Measurements from ENCODE around the gene ATP8B2.
"Not testable (repeated sequence)": the region's sequence is repeated elsewhere in the genome, so short reads cannot be mapped to it uniquely, and the experiment has no call there.

The ATP8B2 gene

DNA sequence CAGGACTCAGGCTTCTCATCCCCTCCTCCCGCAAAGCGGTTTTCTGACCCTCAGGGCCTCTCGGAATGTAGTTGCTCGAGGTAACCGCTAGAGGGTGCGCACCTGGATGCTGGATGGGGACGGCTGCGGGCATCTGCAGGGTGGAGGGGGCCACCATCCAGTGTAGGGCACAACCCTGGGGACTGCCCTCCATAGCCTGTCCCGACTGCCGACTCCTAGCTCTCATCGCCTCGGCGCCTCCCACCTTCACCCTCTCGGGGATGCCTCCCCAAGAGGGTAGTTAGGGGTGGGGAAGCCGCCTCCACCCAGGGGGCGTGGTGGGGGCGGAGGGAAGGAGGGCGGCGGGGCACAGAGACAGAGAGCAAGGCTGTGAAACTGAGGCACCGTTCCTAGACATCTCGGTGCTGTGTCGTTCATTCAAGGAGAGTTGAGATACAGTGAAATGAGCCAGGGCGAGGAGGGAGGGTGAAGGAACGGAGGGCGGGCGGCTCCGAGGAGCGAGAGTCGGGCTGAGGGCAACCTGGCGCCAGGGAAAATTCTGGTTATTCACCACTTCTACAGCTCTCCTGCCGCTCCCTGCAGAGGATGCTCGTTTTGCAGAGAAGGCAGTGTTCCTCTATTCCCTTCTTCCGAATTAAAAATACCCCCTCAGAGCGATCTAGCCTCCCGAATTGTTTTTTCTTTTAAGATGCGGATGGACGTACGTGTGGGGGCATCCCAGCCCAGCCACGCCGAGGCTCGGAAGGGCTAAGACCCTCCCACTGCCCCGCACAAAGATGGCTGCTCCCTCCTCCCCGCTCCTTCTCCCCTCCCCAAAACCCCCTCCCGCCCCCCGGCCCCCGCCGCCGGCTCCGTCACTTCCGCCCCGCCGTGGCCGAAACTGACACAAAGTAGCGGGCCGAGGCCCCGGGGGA lies at the start of gene ATP8B2:
ATP8B2 (plus strand) TSS at position 857 of the 914 bp plus-strand sequence. CDS start 2,617 bp downstream, outside the sequence.
- peak; percentile 90 for DNase-seq (ENCODE audit: low spot score)

- DNase-seq (ENCODE audit: low spot score) = peak; percentile 16
These were observed 48.5 kb upstream of the ATP8B2 start for GRCh38 chr1:154276797-154277196.

- DNase-seq (ENCODE audit: low spot score) = not testable (repeated sequence)
These were observed 37.7 kb upstream of the ATP8B2 start for GRCh38 chr1:154287591-154287990.

GRCh38 chr1:154288661-154289060 lies 36.7 kb upstream of the ATP8B2 start:
- DNase-seq (ENCODE audit: low spot score) = no peak

DNA sequence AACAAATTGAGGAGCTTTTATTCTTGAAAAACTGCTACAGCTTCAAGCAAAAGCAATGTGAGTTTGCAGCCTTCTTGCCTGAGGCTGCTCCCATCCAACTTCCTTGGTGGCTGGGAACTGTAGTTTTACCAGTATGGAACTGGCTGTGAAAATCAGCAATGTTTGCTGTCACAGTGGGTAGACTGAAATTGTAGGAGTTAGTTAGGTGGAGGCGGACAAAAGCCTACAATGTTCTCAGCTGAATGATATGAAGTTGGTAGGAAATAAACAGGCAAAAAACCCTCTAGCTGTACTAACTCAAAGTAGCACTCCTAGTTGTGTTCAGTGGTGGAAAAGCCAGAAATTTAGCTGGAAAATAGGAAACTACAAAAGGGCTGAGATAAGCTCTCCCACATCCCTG lies 34.4 kb upstream of the ATP8B2 start:
- DNase-seq (ENCODE audit: low spot score) = no peak

DNA sequence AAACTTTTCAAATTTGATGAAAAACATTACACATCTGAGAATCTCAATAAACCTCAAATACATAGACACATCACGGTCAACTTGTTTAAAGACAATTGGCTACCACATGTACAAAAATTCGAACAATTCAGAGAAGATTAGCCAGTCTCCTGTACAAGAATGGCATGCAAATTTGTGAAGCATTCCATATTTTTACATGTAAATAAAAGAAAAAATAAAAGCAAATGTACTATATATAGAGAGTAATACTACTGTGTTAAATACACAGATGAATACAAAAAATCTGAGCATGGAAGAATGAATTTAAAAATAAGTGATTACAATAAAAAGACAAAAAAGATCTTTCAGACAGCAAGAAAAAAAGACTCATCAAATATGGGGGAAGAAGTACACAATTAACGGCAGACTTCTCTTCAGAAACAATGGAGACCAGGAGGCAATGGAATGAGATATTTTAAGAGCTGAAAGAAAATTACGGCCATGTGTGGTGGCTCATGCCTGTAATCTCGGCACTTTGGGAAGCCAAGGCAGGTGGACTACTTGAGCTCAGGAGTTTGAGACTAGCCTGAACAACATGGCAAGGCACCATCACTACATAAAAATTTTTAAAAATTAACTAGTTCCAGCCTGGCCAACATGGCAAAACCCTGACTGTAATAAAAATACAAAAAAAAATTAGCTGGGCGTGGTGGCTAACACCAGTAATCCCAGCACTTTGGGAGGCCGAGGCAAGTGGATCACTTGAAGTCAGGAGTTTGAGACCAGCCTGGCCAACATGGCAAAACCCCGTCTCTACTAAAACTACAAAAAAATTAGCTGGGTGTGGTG lies 29.7 kb upstream of the ATP8B2 start:
- no peak for DNase-seq (ENCODE audit: low spot score)

- no peak for DNase-seq (ENCODE audit: low spot score)
These were observed 23.7 kb upstream of the ATP8B2 start for GRCh38 chr1:154301582-154301981.

DNA sequence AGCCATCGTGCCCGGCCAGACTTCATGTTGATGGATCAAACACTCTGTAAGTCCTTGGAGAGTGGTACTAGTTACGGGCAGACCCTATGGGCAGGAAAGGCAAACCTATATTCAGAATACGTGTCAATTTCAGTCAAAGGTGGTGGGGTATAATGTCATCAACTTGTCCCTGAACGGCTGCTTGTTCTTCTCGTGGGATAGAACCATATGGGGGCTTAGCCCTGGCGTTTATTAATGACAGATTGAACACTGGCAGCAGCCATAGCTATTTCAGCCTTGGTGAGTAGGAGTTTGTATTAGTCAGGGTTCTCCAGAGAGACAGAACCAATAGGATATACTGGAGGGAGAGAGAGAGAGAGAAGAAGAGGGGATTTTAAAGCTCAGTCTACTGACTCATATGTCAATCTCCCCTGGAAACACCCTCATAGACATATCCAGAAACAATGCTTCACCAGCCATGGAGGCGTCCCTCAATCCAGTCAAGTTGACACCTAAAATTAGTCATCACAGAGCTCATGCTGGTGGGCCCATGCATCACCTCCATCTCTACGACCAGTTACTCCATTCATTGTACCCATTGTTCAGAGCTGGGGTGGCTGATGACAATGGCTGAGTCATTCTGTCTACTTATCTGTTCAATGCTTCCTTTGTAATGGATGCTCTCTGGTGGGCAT lies 20.5 kb upstream of the ATP8B2 start:
- DNase-seq (ENCODE audit: low spot score) = peak; percentile 62

- no peak for DNase-seq (ENCODE audit: low spot score)
These were observed 19.2 kb upstream of the ATP8B2 start for GRCh38 chr1:154306151-154306550.

GRCh38 chr1:154307670-154308270 lies 17.6 kb upstream of the ATP8B2 start:
- peak; percentile 39 for DNase-seq (ENCODE audit: low spot score)

DNA sequence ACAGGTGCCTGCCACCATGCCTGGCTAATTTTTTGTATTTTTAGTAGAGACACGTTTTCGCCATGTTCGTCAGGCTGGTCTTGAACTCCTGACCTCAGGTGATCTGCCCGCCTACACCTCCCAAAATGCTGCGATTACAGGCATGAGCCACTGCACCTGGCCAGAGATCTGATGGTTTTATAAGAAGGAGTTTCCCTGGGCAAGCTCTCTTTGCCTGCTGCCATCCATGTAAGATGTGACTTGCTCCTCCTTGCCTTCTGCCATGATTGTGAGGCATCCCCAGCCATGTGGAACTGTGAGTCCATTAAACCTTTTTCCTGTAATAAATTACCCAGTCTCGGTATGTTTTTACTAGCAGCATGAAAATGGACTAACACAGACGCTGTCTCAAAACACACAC lies 16.2 kb upstream of the ATP8B2 start:
- DNase-seq (ENCODE audit: low spot score) = not testable (repeated sequence)

- not testable (repeated sequence) for DNase-seq (ENCODE audit: low spot score)
These were observed 12.9 kb upstream of the ATP8B2 start for GRCh38 chr1:154312229-154313065.

GRCh38 chr1:154313066-154313356 lies 12.3 kb upstream of the ATP8B2 start:
- DNase-seq (ENCODE audit: low spot score) = no peak

DNA sequence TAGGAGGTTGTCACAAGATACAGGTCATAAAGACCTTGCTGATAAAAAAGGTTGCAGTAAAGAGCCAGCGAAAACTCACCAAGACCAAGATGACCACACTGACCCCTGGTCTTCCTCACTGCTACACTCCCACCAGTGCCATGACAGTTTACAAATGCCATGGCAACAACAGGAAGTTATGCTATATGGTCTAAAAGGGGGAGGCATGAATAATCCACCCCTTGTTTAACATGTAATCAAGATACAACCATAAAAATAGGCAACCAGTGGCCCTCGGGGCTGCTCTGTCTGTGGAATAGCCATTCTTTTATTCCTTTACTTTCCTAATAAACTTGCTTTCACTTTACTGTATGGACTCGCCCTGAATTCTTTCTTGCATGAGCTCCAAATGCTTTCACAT lies 11.1 kb upstream of the ATP8B2 start:
- not testable (repeated sequence) for DNase-seq (ENCODE audit: low spot score)

DNA sequence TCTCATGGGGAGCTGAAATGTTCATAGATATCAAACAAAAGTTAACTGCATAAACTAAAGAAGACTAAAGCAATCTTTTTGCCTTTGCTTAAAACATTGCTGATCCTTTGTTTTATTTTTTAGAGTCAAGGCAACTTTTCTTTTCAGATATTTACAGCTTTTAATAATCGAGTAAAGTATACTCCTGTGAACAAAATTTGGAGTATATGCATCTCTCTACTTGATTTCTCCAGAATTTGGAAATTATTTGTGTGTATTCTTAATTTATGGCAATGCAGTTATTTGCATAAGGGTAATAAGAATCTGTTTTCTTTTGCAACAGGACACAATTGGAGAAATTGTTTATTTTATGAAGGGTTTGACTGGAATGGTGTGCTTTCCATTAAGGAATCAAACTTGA lies 8.6 kb upstream of the ATP8B2 start:
- no peak for DNase-seq (ENCODE audit: low spot score)

DNA sequence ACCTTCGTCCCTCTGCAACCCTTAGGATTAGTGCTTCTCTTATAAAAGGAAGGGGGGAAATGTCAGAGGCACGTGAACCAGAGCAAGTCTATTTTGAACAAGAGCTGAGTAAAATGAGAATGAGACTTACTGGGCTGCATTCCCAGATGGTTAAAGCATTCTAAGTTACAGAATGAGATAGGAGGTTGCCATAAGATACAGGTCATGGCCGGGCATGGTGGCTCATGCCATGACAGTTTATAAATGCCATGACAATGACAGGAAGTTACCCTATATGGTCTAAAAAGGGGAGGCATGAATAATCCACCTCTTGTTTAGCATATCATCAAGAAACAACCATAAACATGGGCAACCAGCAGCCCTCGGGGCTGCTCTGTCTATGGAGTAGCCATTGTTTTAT lies 6.9 kb upstream of the ATP8B2 start:
- DNase-seq (ENCODE audit: low spot score) = no peak

DNA sequence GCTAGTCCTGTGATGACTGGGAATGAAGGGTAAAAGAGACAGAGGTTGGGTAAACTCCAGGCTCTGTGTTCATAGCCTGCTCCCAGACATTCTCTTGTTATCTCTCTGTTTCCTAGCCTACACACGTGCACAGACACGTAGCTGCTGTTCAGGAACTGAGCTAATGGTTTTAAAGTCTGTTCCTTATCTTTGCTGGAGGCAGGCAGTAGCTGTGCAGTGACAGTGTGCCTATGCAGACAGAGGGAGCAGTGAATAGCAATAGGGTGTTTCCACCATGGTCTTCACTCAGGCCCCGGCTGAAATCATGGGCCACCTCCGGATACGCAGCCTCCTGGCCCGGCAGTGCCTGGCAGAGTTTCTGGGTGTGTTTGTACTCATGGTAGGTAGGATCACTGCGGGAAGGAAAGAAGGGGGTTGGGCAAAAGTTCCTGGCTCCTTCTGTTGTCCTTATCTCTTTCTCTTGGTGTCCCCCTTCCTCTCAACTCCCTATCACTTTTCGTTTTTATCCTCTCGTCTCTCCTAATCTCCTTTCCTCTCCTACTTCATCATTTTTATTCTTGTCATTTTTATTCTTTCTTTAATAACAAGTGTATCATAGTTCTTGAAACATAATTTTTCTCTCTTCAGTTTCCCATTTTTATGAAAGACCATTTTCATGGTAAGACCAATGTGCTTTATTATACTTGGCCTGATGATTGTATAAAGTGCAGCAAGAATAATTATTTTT lies 4.3 kb upstream of the ATP8B2 start, which contains the start of gene AQP10:
AQP10 (plus strand) TSS at position 212 of the 727 bp plus-strand sequence; CDS start at position 275, 63 bp downstream.
- no peak for DNase-seq (ENCODE audit: low spot score)

DNA sequence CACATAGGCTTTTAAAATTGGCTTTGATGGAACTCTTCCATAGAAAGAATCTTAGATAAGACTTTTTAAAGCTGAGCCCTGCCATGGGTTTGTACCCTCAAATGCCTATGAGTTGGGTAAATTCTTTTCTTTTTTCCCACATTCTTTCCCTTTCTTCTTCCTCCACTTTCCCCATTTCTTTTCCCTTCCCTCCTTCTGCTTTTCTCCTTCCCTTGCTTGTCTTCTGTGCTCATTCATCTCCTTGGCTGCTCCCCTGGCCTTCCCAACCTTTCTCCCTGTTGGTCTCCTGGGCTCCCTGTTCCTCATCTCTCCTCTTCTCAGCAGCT lies 3.8 kb upstream of the ATP8B2 start:
- DNase-seq (ENCODE audit: low spot score) = not testable (repeated sequence)

DNA sequence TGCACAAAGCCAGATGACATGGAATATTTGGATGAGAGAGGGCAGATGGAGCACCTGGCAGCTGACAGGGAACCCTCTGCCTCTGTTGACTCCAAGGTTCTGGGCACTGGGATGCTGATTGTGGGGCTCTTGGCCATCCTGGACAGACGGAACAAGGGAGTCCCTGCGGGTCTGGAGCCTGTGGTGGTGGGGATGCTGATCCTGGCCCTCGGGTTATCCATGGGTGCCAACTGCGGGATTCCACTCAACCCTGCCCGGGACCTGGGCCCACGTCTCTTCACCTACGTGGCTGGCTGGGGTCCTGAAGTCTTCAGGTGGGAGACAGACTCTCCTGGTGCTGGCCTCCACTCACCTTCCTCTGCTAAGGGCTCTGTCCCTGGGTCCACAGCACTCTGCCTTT lies 1.8 kb upstream of the ATP8B2 start:
- DNase-seq (ENCODE audit: low spot score) = no peak

- no peak for DNase-seq (ENCODE audit: low spot score)
These were observed 1.1 kb upstream of the ATP8B2 start for GRCh38 chr1:154324241-154324640.

Measured in activated CD4-positive, alpha-beta T cell treated with anti-CD3 and anti-CD28 coated beads, Interleukin-2, Interleukin-4, amounts not matched to agents 100 ng/mL and 50 ng/mL, durations not matched to agents 16 hours and 8 hours (primary cell).